Measurements from ENCODE around the gene PPM1G. TPM values are rescaled to one million over a fixed set of nuclear protein-coding genes. Genes with fewer than 3 reads are reported as not detected.

Gene PPM1G
- total and polyA plus RNA-seq, 12 donors, result 50.1 to 107 (median 59.9) TPM

GRCh38 chr2:27376866-27377617 lies 32.3 kb downstream of the PPM1G start:
- Histone ChIP-seq H3K4me1 (replicated peaks in 1 of 2) (peaks cover 5 to 32% of the 10 kb centered on the region in 2 donors), H3K27me3 (no peaks in the 10 kb centered on the region), H3K36me3 (replicated peaks in 1 of 2) (peaks cover 0 to 65% of the 10 kb centered on the region in 2 donors), H3K9me3 (replicated peaks in 1 of 3) (no peaks in the 10 kb centered on the region), H3K4me3 (no peak overlapping the region), H3K27ac (no peak overlapping the region)
- 59 to 65% (median 64%) methylated on average over 5 to 10 of the region's 10 CpGs for WGBS, 4 donors
- intact Hi-C loops (cut with DNase I), result no loop called here
- peak in 1 of 7 donors; percentile 58 for DNase-seq
- TF ChIP-seq POLR2A (IDR thresholded peaks at IDR 0.05) (no peak), CTCF (IDR thresholded peaks at IDR 0.05) (no peak)

DNA sequence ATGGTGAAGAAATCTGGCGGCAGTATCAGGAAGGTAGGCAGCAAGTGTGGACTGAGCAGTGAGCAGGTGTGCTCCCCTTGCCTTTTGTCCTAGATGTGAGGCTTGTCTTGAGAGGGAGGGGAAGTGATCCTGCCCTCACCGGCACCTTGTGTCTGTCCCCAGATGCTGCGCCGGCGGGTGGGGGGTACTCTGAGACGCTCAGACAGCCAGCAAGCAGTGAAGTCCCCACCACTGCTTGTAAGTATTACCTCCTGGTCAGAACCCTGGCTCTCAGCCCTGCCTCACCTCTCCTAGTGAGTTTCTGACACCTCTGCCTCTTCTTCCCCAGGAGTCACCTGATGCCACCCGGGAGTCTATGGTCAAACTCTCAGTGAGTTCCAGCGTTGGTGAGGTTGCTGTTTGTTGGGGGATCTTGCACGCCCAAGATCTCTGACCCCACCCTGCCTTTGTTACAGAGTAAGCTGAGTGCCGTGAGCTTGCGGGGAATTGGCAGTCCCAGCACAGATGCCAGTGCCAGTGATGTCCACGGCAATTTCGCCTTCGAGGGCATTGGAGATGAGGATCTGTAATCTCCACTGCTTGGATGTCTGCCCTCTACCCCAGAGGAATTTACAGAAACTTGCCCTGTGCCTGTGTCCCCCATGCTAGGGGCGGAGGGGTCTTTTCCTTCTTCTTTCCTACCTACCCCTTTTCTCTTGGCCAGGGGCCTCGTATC lies 33.1 kb downstream of the PPM1G start:
- TF ChIP-seq POLR2A (IDR thresholded peaks at IDR 0.05) (no peak), CTCF (IDR thresholded peaks at IDR 0.05) (no peak)
- Histone ChIP-seq H3K9me3 (replicated peaks in 1 of 3) (no peaks in the 10 kb centered on the region), H3K27me3 (no peaks in the 10 kb centered on the region), H3K27ac (no peak overlapping the region), H3K4me1 (replicated peaks in 1 of 2) (peaks cover 12 to 37% of the 10 kb centered on the region in 2 donors), H3K36me3 (replicated peaks in 1 of 2) (peaks cover 0 to 62% of the 10 kb centered on the region in 2 donors), H3K4me3 (no peak overlapping the region)
- DNase-seq, result peak in 1 of 7 donors; percentile 54
- intact Hi-C loops (cut with DNase I), result no loop called here
- 83 to 87% (median 86%) methylated on average over 11 to 16 of the region's 16 CpGs for WGBS, 4 donors

- H3K27me3 ChIP-seq, result no peaks in the 10 kb centered on the region
- peaks cover 0 to 62% of the 10 kb centered on the region in 2 donors for H3K36me3 ChIP-seq (replicated peaks in 1 of 2)
- intact Hi-C loops (cut with DNase I), result no loop called here
- 80 to 92% (median 91%) methylated on average over 9 to 20 of the region's 20 CpGs for WGBS, 4 donors
- H3K4me1 ChIP-seq (replicated peaks in 1 of 2), result peaks cover 12 to 34% of the 10 kb centered on the region in 2 donors
- no peak overlapping the region for H3K27ac ChIP-seq
- no peak overlapping the region for H3K4me3 ChIP-seq
- no peak for DNase-seq
- no peak for TF ChIP-seq POLR2A (IDR thresholded peaks at IDR 0.05)
- TF ChIP-seq CTCF (IDR thresholded peaks at IDR 0.05), result no peak
- H3K9me3 ChIP-seq (replicated peaks in 1 of 3), result no peaks in the 10 kb centered on the region
Observed at GRCh38 chr2:27375513-27376099, 33.8 kb downstream of the PPM1G start.

- Histone ChIP-seq H3K4me1 (replicated peaks in 1 of 2) (peaks cover 17 to 30% of the 10 kb centered on the region in 2 donors), H3K9me3 (replicated peaks in 1 of 3) (no peaks in the 10 kb centered on the region), H3K27ac (no peak overlapping the region), H3K36me3 (replicated peaks in 1 of 2) (peaks cover 0 to 64% of the 10 kb centered on the region in 2 donors), H3K4me3 (no peak overlapping the region), H3K27me3 (no peaks in the 10 kb centered on the region)
- 73 to 100% (median 75%) methylated on average over 3 to 5 of the region's 5 CpGs for WGBS, 4 donors
- peak in 1 of 7 donors; percentile 13 for DNase-seq
- TF ChIP-seq POLR2A (IDR thresholded peaks at IDR 0.05), result peak in 1 of 2 donors; percentile 6
- no peak for TF ChIP-seq CTCF (IDR thresholded peaks at IDR 0.05)
- intact Hi-C loops (cut with DNase I), result no loop called here
Observed at GRCh38 chr2:27373567-27373966, 35.8 kb downstream of the PPM1G start.
